Ovary (tissue), 10 donors: ENCODE results near the gene ARSI. TPM values are rescaled to one million over a fixed set of nuclear protein-coding genes. Genes with fewer than 3 reads are reported as not detected.

ENCODE experiments used
- DNase-seq, 5 donors: peaks; one replicate each; pipeline ENCODE4 v3.0.0-alpha.2; 2019 to 2020
- H3K27ac ChIP-seq, 2 donors: fragments of 200-600 bp; one replicate each; pipeline versions ENCODE4 v1.5.1 to v1.8.0; 2019 to 2022
- H3K27me3 ChIP-seq: fragments of 200-600 bp; one replicate; pipeline ENCODE4 v1.8.0; 2022
- H3K36me3 ChIP-seq: fragments of 200-600 bp; sonication (generic); one replicate; pipeline ENCODE4 v1.5.1; 2019
- H3K4me1 ChIP-seq: one replicate; pipeline ENCODE4 v1.8.1; 2013; ENCODE audit warnings: mild to moderate bottlenecking, moderate library complexity; ENCODE audit not compliant: insufficient read depth
- H3K4me3 ChIP-seq: fragments of 200-600 bp; sonication (generic); one replicate; pipeline ENCODE4 v1.5.1; 2017
- H3K9me3 ChIP-seq, 2 donors: fragments of 200-600 bp in 1 of 2; sonication (generic) in 1 of 2; one replicate each; pipeline versions ENCODE4 v1.5.1 to v1.8.1; 2013 to 2019; ENCODE audit warnings: mild to moderate bottlenecking in 1 of 2, moderate library complexity in 1 of 2
- EP300 ChIP-seq: sonication (generic); formaldehyde crosslinking; IDR thresholded peaks from one replicate; pipeline ENCODE4 v1.6.1; 2017; ENCODE audit warnings: antibody characterized with exemption
- POLR2A ChIP-seq: fragments of 450-650 bp; IDR thresholded peaks from one replicate; pipeline ENCODE4 v1.6.1; 2017; ENCODE audit warnings: antibody characterized with exemption, mild to moderate bottlenecking, moderate library complexity
- WGBS, 3 donors: extraction: QIAGEN DNeasy Blood & Tissue Kit in 1 of 3; methylation state at CpG; one replicate each; pipeline versions ENCODE4 v1.1.5 to v1.1.7; 2013 to 2017; 5-methylcytosine and 5-hydroxymethylcytosine counted together
- intact Hi-C, 4 donors: fragments of 100-400 bp; cut with DNase I; formaldehyde crosslinking; loops; one replicate each; pipeline versions ENCODE4 v1.11.0 to v1.15.1; 2022 to 2023
- long read RNA-seq, 3 donors: library from polyadenylated mRNA in 2 of 3; unstranded in 2 of 3; transcript quantifications; one replicate each; pipeline ENCODE4 v2.0.0 and lab custom pipeline, GENCODE V29; 2021 to 2026
- polyA plus RNA-seq, 2 donors: library from polyadenylated mRNA; stranded (reverse); fragments of 200-250 nt in 1 of 2; fragments of 350-450 nt in 1 of 2; fragmentation: Illumina TruSeq in 1 of 2; extraction: RNeasy Lipid Tissue Mini Kit (QIAGEN cat#74804) in 1 of 2; gene quantifications; one replicate each; pipeline ENCODE4 v1.2.3, GENCODE V29; 2013 to 2014
- total RNA-seq, 7 donors: library from RNA; depleted of rRNA in 2 of 7; stranded (reverse); fragments of >200 nt in 2 of 7; fragmentation: NEBNext Ultra II Directional in 3 of 7; extraction: Animal tissue kit (Norgen Biotek cat#: 25700) in 3 of 7; gene quantifications; one replicate each; pipeline versions ENCODE4 v1.1.0 to v1.2.4, GENCODE V29; 2016 to 2023
- TF ChIP-seq, protein P1 (sequence below), 3 donors: fragments of 450-650 bp in 2 of 3; fragments of 200-600 bp in 1 of 3; IDR thresholded peaks; one replicate each; pipeline versions ENCODE4 v1.5.1 to v1.8.0; 2016 to 2022; ENCODE audit warnings: antibody characterized with exemption in 3 of 3, mild to moderate bottlenecking in 1 of 3
- donor health status: DM: no; HTN: no; CAD: no; lungs with moderate emphysema.
- donor health status: DM: no; HTN: no; CAD: no.
- donor health status: Bipolar disorder and iron deficiency.
- donor health status: DM: yes; HTN: yes; CAD: no.
- donor health status: DM: no; HTN: no; CAD: no.
- donor health status: DM: yes; HTN: yes; CAD: no.

ARSI gene
- 1 to 10 TPM in 4 of 7 donors, under 1 TPM in 3; 0.15 to 1.4 (median 1.1) TPM for total RNA-seq
- under 1 TPM; 0.35 to 0.63 TPM for polyA plus RNA-seq
- long read RNA-seq, donor 1: 0 reads
- long read RNA-seq, donor 2, partial matches to known transcripts: 229 of 230 reads
- long read RNA-seq, donor 2, other reads (novel, unspliced or antisense): 0 of 230 reads
- long read RNA-seq, donor 3: 0 reads

DNA sequence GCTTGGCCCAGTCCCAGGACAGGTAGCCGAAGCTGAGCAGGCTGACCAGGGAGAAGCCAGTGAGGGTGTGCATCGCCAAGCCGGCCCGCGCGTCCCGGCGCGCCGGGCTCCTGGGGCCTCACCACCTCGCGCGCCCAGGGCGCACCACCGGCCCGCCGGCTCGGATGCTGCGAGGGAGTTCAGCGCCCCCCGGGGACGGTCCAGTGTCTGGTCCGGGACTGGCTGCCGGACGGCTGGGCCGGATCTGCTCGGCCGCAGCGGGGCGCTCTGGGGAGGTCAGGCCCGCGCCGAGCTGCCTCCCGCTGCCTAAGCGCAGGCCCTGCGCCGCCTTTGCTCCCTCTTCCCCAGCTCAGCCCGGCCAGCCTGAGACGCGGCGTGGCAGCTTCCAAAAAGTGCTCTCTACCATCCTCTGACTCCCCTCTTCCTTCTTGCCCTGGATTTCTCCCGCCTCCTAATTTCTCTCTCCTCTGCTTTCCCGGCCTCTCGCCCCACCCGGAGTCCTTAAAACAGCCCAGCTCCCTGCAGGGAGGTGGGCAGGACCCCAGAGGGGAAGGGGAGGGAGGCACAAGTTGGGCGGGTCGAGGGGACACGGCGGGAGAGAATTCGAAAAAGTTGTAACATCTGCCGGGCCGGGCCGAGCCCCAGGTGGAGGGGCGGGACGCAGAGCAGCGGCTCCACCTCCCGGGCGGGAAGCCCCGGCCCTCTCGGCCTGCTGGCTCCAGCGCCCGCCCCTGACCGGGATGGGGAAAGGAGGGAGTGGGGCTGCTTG lies at the start of gene ARSI:
Gene ARSI (minus strand): TSS at position 605 of the 769 bp plus-strand sequence. CDS start 532 bp downstream, at position 73.
- peaks cover 10% of the 10 kb centered on the region for H3K4me1 ChIP-seq
- no peaks in the 10 kb centered on the region for H3K9me3 ChIP-seq
- peak within 1 kb of the TSS in 1 of 2 donors; percentile 11 for H3K27ac ChIP-seq
- WGBS, 3 donors: 0 to 1% (median 1%) methylated on average over 40 to 63 of the region's 63 CpGs
- peak; percentile 46 to 69 (median 63) for DNase-seq
- H3K27me3 ChIP-seq: no peaks in the 10 kb centered on the region
- intact Hi-C loops: no loop called here
- peak within 1 kb of the TSS; percentile 40 for H3K4me3 ChIP-seq
- H3K36me3 ChIP-seq: no peaks in the 10 kb centered on the region
- TF ChIP-seq, protein P1, sequence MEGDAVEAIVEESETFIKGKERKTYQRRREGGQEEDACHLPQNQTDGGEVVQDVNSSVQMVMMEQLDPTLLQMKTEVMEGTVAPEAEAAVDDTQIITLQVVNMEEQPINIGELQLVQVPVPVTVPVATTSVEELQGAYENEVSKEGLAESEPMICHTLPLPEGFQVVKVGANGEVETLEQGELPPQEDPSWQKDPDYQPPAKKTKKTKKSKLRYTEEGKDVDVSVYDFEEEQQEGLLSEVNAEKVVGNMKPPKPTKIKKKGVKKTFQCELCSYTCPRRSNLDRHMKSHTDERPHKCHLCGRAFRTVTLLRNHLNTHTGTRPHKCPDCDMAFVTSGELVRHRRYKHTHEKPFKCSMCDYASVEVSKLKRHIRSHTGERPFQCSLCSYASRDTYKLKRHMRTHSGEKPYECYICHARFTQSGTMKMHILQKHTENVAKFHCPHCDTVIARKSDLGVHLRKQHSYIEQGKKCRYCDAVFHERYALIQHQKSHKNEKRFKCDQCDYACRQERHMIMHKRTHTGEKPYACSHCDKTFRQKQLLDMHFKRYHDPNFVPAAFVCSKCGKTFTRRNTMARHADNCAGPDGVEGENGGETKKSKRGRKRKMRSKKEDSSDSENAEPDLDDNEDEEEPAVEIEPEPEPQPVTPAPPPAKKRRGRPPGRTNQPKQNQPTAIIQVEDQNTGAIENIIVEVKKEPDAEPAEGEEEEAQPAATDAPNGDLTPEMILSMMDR (IDR thresholded peaks at IDR 0.05): no peak
- TF ChIP-seq POLR2A (no peak), EP300 (no peak)

DNA sequence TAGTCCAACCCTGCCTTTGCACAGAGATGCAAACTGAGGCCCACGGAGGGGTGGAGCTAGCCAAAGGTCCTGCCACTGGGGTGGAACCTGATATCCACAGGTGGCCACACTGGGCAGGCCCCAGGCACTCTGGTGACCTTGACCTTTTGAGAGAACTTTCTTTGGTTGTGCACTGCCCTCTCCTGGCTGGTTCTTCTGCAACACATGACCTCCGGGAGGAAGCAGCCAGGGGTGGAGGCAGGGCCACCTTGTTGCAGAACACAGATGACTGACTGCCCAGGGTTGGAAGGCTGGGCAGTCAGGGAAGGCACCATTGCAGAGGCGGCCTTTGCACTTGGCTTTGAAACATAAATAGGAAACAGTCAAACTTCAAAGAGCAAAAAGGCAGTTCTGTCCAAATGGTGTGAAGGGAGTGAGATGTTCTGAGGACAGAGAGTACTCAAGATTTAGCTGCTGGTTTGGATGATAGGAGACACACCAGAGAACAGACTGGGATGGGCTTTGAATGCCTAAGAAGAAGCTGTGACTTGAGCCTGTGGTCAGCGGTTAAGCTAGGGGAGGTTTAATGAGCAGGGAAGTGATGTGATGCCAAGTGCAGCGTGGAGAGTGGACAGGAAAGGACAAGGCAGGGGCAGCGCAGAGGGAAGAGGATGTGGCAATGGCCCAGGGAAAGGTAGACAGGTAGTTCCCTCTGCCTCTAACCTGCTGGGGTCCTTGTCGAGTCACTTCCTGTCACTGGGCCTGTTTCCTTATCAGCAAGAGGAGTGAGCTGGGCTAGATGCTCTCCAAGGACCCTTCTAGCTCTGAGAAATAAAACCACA lies 48.0 kb upstream of the ARSI start:
- TF ChIP-seq EP300 (no peak), POLR2A (no peak)
- TF ChIP-seq, protein P1 (IDR thresholded peaks at IDR 0.05): peak in 2 of 3 donors; percentile 18 to 36
- no peaks in the 10 kb centered on the region for H3K36me3 ChIP-seq
- H3K4me1 ChIP-seq: peaks cover 3% of the 10 kb centered on the region
- H3K9me3 ChIP-seq: no peaks in the 10 kb centered on the region
- DNase-seq: peak; percentile 49 to 76 (median 59)
- no peak overlapping the region for H3K27ac ChIP-seq
- H3K4me3 ChIP-seq: no peak overlapping the region
- H3K27me3 ChIP-seq: no peaks in the 10 kb centered on the region
- intact Hi-C loops: loop anchor here in 1 of 4 donors (10.0 kb wide), 1 partner anchor 216 kb away; no protein-coding TSS in a partner anchor
- WGBS, 3 donors: 36 to 42% (median 39%) methylated on average over 7 of the region's 7 CpGs

DNA sequence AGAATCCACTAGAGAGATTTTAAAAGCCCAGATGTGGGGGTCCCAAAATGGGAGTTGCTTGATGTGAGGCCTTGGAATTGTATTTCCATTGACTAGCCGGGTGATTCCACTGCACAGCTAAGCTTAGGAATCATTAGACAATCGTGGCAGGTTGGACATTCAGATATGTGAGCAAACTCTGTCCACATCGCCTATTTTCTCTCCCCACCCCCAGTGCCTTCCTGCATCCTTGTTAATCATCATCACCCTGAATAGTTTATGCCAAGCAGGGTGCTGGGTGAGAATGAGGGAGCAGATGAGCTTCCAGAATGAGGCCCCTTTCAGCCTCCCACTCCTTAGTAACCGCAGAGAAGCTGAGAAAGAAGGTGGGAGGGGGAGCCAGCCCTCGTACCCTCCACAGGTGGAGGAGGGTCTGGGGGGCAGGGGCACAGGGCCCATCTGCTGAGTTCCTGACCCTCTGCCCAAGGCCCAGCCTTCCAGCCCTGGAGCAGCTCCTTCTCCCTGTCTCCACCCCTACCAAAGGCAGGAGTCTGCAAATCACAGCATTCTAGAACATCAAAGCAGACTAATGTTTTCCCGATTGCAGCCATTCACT lies 47.1 kb upstream of the ARSI start:
- Histone ChIP-seq H3K27me3 (no peaks in the 10 kb centered on the region), H3K4me1 (peaks cover 3% of the 10 kb centered on the region), H3K4me3 (no peak overlapping the region), H3K36me3 (no peaks in the 10 kb centered on the region), H3K27ac (no peak overlapping the region), H3K9me3 (no peaks in the 10 kb centered on the region)
- intact Hi-C loops: loop anchor here in 1 of 4 donors (10.0 kb wide), 2 partner anchors 125 to 215 kb away; no protein-coding TSS in a partner anchor
- 79 to 81% (median 79%) methylated on average over 6 of the region's 6 CpGs for WGBS, 3 donors
- TF ChIP-seq EP300: no peak
- no peak for TF ChIP-seq POLR2A
- TF ChIP-seq, protein P1 (IDR thresholded peaks at IDR 0.05): no peak
- no peak for DNase-seq

DNA sequence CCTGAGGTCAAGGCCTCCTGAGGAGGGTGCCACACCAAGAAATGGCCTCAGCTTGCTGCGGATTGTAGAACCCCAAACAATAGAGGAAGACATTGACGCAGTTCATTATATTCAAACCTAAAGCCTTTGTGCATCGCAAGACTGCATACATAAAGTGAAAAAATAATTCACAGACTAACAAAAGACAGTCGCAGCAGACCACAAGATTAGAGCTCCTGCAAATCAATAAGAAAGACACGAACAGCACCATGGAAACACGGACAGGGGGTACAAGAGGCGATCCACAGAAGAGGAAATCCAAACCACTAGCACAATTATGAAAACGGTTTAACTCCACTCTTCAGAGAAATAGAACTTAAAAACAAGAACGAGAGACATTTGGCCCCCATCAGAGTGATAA lies 44.7 kb upstream of the ARSI start:
- Histone ChIP-seq H3K27me3 (no peaks in the 10 kb centered on the region), H3K4me3 (no peak overlapping the region), H3K36me3 (no peaks in the 10 kb centered on the region), H3K9me3 (no peaks in the 10 kb centered on the region), H3K27ac (no peak overlapping the region), H3K4me1 (peaks cover 3% of the 10 kb centered on the region)
- intact Hi-C loops: loop anchor here in 1 of 4 donors (10.0 kb wide), 1 partner anchor 123 kb away; no protein-coding TSS in a partner anchor
- TF ChIP-seq, protein P1 (IDR thresholded peaks at IDR 0.05): no peak
- TF ChIP-seq EP300 (no peak), POLR2A (no peak)
- no peak for DNase-seq
- 64 to 76% (median 67%) methylated on average over 9 of the region's 9 CpGs for WGBS, 3 donors
